Activated naive CD8-positive, alpha-beta T cell treated with anti-CD3 and anti-CD28 coated beads, Interleukin-2, amount 10 ng/mL, durations not matched to agents 7 days and 5 days (primary cell): ENCODE data around the gene GRK5. TPM values are rescaled to one million over a fixed set of nuclear protein-coding genes. Genes with fewer than 3 reads are reported as not detected.

Experiments
- ATAC-seq: fragments of 150-1000 bp; cut with Tn5 transposase; one replicate; pipeline ENCODE4 v1.10.0; 2021; ENCODE audit warnings: low read depth, moderate library complexity
- POLR2A ChIA-PET: fragments of 350-600 bp; sonication (Branson Sonifier 250); formaldehyde crosslinking; loops from one replicate; lab custom pipeline; 2021; ENCODE audit warnings: antibody characterized with exemption; lab: Charles Lee
- DNase-seq: peaks from one replicate; pipeline ENCODE4 v3.0.0; 2021
- H3K27ac Mint-ChIP-seq: one replicate; pipeline ENCODE4 v1.8.0; 2022; ENCODE audit warnings: mild to moderate bottlenecking, mixed read lengths
- H3K27me3 Mint-ChIP-seq: one replicate; pipeline ENCODE4 v1.8.0; 2022; ENCODE audit warnings: mild to moderate bottlenecking, moderate library complexity, mixed read lengths
- H3K36me3 Mint-ChIP-seq: one replicate; pipeline ENCODE4 v1.8.0; 2021; ENCODE audit warnings: mild to moderate bottlenecking, mixed read lengths
- H3K4me1 Mint-ChIP-seq: one replicate; pipeline ENCODE4 v1.8.0; 2021; ENCODE audit warnings: mixed read lengths
- H3K4me3 Mint-ChIP-seq: one replicate; pipeline ENCODE4 v1.8.0; 2022; ENCODE audit warnings: mild to moderate bottlenecking, moderate library complexity, mixed read lengths
- H3K9me3 Mint-ChIP-seq: one replicate; pipeline ENCODE4 v1.8.0; 2021; ENCODE audit warnings: mixed read lengths
- total RNA-seq, 2 experiments: library from RNA; stranded (reverse); gene quantifications; one replicate each; pipeline ENCODE4 v1.2.3, GENCODE V29; 2021

The GRK5 gene
- total RNA-seq, 2 experiments from 2014 or later, result 19.6 to 21.8 TPM

DNA sequence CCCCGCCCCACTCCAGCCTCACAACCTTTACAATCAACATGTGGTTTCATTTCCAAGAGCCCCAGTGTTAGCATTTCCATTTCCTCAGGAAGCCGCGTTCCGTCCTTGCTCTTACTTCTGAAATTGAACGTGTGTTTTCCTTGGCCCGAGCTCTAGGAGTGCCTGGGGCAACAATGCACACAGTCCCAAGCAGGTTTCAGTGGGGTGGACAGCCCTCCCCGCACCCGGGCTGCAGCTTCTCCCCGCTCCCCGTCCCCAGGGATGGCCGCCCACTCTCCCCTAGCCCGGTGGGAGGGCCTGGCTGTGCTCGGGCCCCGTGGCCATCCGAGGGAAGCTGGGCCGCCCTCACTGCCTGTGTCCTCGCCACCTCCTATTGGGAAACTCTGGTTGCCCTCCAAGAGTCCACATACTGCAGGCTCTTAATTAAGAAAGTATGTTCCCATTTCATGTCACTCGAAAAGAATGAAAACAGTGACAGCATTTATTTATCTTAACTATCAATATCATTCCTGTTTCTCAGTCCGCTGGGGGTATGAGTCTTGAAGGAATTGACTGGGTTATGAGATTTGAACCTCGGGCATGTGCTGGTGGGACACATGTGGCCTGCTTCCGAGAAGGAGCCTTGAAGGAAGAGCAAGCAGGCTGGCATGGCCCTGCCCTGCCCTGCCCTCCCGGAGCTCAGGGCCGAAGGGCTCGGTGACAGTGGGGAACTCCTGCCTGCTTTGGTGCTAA, 163.8 kb downstream of the GRK5 start:
- DNase-seq (no peak), ATAC-seq (no peak)
- peaks cover 11% of the 10 kb centered on the region for H3K4me1 Mint-ChIP-seq
- no peaks in the 10 kb centered on the region for H3K9me3 Mint-ChIP-seq
- no peaks in the 10 kb centered on the region for H3K27me3 Mint-ChIP-seq
- H3K27ac Mint-ChIP-seq, result no peak overlapping the region
- H3K36me3 Mint-ChIP-seq, result peaks cover 1% of the 10 kb centered on the region
- H3K4me3 Mint-ChIP-seq, result no peak overlapping the region
- POLR2A ChIA-PET, result no interaction called here

DNA sequence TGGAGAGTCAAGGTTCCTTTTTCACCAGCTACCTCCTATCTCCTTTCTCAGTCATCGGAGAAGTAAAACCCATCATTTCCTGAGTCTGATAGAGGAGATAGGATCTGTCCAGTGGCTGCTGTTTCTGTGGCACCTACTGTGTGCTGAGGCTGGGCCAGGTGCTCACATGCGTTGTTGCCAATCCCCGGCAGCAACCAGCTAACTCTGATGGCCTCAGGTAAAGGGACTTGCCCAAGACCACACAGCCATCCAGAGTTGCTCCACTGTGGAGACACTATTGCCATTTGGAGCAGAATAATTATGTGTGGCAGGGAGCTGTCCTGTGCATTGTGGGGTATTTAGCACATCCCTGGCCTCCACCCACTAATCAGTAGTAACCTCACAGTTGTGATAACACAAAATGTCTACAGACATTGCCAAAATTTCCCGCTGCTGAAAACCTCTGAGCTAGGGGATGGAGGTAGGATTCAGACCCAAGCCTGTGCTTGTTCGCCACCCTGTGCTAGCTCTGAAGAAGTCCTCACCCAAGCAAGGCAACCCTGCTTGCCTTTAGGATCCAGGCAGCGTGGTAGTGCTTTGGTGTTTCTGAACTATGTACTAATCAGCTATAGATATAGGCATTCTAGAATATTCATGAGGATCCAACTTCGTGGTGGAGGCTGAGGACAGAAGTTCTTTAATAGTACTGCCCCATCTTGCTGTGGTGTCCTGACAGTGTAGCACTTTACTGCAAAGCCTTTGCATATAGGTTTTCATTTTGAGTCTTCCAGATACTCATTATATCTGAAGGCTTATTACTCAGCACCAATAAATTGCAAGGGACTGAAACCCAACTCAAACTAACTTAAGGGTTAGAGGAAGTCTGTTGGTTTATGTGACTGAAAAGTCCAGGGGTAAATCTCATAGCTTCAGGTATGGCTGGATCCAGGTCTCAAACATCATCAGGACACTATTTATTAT, 164.6 kb downstream of the GRK5 start:
- Mint-ChIP-seq H3K4me1 (peaks cover 11% of the 10 kb centered on the region), H3K36me3 (peaks cover 1% of the 10 kb centered on the region), H3K4me3 (no peak overlapping the region), H3K27ac (no peak overlapping the region), H3K27me3 (no peaks in the 10 kb centered on the region), H3K9me3 (no peaks in the 10 kb centered on the region)
- POLR2A ChIA-PET, result no interaction called here
- ATAC-seq (no peak), DNase-seq (no peak)

DNA sequence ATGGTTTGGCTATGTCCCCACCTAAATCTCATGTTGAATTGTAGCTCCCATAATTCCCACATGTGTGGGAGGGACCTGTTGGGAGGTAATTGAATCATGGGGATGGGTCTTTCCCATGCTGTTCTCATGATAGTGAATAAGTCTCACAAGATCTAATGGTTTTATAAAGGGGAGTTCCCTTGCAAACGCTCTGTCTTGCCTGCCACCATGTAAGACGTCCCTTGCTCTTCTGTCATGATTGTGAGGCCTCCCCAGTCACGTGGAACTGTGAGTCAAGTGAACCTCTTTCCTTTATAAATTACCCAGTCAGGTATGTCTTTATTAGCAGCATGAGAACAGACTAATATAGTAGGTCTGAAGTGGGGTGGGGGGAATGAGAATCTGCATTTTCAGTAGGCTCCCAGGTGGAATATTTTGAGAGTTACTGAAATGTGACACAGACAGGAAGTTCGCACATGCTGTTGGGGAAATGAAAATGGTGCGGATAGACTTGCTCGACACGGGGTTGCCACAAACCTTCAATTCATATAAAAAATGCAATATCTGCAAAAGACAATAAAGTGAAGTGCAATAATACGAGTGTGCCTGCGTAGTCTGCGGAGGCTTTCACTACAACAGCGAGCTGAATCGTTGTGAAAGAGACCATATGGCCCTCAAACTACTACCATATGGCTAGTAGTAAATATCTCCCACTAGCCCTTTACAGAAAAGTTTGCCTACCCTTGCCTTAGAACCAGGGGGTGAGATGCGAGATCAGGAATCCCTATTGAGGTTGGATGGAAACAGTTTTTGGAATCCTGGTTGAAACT, 166.1 kb downstream of the GRK5 start:
- Mint-ChIP-seq H3K27ac (no peak overlapping the region), H3K36me3 (peaks cover 1% of the 10 kb centered on the region), H3K27me3 (no peaks in the 10 kb centered on the region), H3K4me1 (peaks cover 11% of the 10 kb centered on the region), H3K9me3 (no peaks in the 10 kb centered on the region), H3K4me3 (no peak overlapping the region)
- ATAC-seq (no peak), DNase-seq (no peak)
- POLR2A ChIA-PET, result no interaction called here

DNA sequence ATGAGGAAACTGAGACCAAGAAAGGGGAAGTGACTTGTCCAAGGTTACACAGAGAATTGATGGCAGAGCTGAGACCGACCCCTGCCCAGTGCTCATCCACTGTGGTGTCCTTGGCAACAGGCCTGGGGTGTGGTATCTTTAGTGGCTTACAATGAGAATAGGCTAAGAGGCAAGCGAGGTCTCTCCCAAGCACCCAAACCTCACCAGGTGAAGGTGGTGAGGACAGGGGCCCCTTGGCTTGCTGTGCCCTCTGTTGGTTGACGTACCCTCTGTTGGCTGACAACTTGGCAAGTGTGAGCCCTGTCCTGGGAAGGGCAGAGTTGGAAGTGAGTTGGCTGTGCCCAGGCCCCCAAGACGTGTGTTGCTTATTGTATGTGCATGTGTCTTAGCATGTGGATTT, 166.9 kb downstream of the GRK5 start:
- peaks cover 1% of the 10 kb centered on the region for H3K36me3 Mint-ChIP-seq
- no peak for DNase-seq
- ATAC-seq, result no peak
- no peak overlapping the region for H3K4me3 Mint-ChIP-seq
- no peaks in the 10 kb centered on the region for H3K9me3 Mint-ChIP-seq
- H3K27me3 Mint-ChIP-seq, result no peaks in the 10 kb centered on the region
- H3K4me1 Mint-ChIP-seq, result peaks cover 11% of the 10 kb centered on the region
- POLR2A ChIA-PET, result no interaction called here
- H3K27ac Mint-ChIP-seq, result no peak overlapping the region

DNA sequence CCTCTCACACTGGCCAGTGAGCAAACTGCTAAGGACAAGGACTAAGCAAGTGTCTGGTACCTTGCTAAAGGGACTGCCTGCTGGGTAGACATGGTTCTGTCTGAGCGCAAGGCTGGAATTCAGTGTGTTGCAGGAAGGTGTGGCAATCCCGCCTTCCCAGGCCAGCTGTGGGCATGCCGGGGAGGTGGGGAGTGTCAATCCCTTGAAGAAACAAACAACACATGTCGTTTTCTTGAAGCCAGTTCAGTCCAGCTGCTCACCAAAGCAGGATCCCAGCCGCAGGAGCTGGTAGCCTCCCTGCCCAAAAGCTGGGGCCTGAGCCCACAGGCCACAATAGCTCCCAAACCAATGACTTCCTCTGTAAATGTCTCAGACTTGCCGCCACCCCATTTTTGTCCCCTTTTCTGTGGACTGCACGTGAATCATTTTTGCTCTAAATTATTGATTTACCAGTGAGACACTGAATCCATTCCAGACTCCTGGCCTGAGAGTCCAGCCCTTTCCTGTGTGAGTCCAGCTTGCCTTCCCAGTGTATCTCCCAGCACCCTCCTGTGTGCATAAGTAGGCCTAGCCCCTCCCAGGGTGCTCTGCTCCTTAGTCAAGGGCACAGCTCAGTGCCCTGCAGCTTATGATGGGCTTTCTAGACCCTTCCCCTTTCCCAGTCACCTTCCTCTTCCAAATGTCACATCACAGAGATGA, 168.4 kb downstream of the GRK5 start:
- no peaks in the 10 kb centered on the region for H3K9me3 Mint-ChIP-seq
- no peaks in the 10 kb centered on the region for H3K27me3 Mint-ChIP-seq
- DNase-seq, result no peak
- no peak overlapping the region for H3K4me3 Mint-ChIP-seq
- H3K36me3 Mint-ChIP-seq, result peaks cover 5% of the 10 kb centered on the region
- no peak overlapping the region for H3K27ac Mint-ChIP-seq
- POLR2A ChIA-PET, result interaction anchor here (0.6 kb wide), 1 partner anchor 72 kb away, joined by 4 read pairs; no protein-coding TSS in a partner anchor
- ATAC-seq, result no peak
- H3K4me1 Mint-ChIP-seq, result peaks cover 4% of the 10 kb centered on the region

DNA sequence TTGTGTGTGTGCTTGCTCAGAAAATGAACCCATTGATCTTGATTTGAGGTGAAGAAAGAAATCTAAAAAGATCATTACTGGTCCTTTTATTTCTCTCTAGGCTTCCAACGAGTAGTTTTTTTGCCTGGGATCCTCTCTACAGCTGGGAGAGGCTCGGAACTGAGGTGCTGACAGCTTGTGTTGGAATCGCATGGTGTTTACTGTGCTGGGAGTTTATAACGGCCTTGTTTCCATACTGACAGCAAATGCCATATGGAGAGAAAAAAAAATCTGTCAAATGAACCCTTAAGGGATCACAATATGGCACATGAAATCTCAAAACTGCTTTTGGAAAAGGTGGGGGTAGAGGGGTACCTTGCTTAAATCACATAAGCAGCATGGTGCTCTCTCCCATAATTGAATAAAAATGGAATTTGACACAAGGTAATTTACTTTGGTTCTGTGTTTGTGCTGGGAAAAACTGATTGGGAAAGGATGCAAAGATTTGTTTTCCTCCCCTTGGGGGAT, 170.1 kb downstream of the GRK5 start:
- peaks cover 4% of the 10 kb centered on the region for H3K4me1 Mint-ChIP-seq
- no peak for DNase-seq
- no peak for ATAC-seq
- no peaks in the 10 kb centered on the region for H3K27me3 Mint-ChIP-seq
- H3K36me3 Mint-ChIP-seq, result peaks cover 10% of the 10 kb centered on the region
- POLR2A ChIA-PET, result no interaction called here
- H3K4me3 Mint-ChIP-seq, result no peak overlapping the region
- H3K27ac Mint-ChIP-seq, result no peak overlapping the region
- no peaks in the 10 kb centered on the region for H3K9me3 Mint-ChIP-seq

DNA sequence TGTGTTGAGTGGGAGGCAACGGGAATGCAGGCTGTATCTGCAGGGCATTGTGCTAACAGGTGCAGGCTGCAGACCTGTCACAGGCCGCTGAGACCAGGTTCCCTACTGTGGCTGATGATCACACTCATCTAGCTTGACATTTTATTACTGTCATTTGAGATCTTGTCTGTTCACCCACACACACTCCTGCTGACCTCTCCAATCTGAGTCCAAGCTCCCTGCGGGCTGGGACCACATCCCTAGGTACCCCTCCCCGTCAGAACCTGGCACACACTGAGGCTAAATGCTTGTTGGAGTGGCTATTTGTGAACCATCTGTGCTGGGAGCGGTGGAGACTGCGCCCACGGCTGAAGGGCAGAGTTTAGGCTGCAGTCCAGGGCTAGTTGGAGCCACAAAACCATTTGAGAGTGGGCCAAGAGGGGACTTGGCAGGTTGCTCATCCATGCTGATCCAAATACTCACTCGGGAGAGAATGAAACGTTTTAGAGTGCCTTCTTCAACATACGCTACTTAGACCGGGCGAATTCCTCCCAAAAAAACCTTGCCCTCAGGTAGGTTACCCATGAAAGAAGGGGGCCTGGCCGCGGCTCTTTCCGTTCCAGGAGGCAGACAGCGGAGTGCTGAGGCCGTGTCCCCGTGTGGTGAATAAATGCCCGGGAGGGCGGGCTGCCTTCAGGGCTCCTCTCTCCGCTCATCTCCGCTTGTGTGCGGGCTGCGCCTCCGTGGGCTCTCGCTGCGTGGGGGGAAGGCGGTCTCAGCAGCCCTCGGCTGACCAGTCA, 170.8 kb downstream of the GRK5 start:
- ATAC-seq, result no peak
- Mint-ChIP-seq H3K4me1 (peaks cover 5% of the 10 kb centered on the region), H3K27me3 (no peaks in the 10 kb centered on the region), H3K36me3 (peaks cover 16% of the 10 kb centered on the region), H3K9me3 (no peaks in the 10 kb centered on the region), H3K27ac (no peak overlapping the region), H3K4me3 (no peak overlapping the region)
- POLR2A ChIA-PET, result no interaction called here
- no peak for DNase-seq

DNA sequence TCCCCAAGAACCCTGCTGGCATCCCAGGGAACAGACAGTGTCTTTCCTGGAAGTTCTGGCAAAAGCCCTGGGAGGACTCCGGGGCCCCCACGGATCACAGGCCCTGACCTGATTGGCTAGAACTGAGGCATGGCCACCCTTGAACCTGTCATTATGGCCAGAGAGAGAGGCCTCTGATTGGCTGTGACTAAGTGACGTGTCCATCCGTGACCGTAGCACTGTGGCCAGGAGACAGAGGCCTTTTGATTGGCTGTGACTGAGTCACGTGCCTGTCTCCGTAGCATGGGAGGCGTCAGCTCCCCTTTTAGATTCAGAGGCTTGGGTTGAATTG, 171.3 kb downstream of the GRK5 start:
- ATAC-seq (no peak), DNase-seq (no peak)
- H3K36me3 Mint-ChIP-seq, result peaks cover 21% of the 10 kb centered on the region
- no peak overlapping the region for H3K4me3 Mint-ChIP-seq
- H3K9me3 Mint-ChIP-seq, result no peaks in the 10 kb centered on the region
- H3K27ac Mint-ChIP-seq, result no peak overlapping the region
- POLR2A ChIA-PET, result no interaction called here
- H3K27me3 Mint-ChIP-seq, result no peaks in the 10 kb centered on the region
- H3K4me1 Mint-ChIP-seq, result peaks cover 10% of the 10 kb centered on the region

DNA sequence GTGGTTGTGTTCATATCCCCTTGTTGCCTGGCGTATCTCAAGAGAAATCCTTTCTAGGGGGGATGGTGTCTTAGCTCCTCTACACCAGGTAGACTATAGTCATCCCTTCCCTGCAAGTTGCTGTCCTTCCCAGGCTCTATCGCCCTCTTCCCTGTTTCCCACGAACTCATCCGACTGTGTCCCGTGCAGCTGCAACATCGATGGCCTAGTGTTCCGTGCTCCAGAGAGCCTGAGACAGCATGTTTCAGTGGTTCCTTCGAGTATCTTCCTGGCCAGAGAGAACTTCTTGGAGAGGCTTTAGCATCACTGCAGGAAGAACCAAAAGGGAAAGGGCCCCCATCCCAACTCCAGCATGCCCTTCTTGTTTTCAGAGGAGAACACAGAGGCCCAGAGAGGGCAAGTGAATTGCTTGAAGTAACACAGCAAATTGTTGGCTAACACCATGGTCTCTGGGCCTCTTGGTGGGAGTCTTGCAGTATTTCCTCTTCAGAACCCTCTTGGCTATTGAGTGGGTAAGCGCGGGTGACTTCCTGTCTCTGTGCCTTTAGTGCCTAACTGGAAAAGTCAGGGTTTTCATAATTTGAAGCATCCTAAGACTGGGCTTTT, 172.2 kb downstream of the GRK5 start:
- POLR2A ChIA-PET, result no interaction called here
- Mint-ChIP-seq H3K9me3 (no peaks in the 10 kb centered on the region), H3K4me1 (peaks cover 18% of the 10 kb centered on the region), H3K27ac (no peak overlapping the region), H3K36me3 (peaks cover 28% of the 10 kb centered on the region), H3K4me3 (no peak overlapping the region), H3K27me3 (no peaks in the 10 kb centered on the region)
- DNase-seq (no peak), ATAC-seq (no peak)

DNA sequence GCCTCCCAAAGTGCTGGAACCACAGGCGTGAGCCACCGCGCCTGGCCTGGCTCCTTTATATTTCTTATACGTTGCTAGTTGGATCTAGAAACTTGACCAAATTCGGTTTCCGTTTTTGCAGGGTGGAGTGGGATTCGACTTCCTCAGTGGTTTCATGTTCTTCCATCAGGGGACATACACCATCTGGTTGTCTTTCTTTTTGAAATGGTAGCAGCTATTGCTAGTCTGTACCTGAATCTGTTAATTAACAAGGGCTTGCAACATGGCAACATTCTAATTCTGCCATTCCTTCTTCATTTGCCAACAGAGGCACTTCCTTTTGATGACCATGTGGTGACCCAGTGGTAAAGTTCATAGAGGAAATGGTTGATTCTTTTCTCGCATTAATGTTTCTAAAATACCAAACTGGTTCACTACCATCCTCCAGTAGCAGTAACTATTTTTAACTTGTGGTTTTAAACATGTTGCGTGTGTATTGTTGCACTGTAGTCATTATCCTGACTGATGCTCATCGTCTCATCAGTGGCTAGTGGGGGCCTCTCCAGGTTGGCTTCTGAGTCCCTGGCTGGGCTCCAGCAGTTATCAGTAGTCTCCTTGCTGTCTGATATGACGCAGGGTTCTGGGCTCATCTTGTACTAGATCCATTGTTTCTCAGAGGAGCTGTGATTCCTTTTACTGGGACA, 175.9 kb downstream of the GRK5 start:
- Mint-ChIP-seq H3K27me3 (no peaks in the 10 kb centered on the region), H3K9me3 (no peaks in the 10 kb centered on the region), H3K4me1 (peaks cover 18% of the 10 kb centered on the region), H3K27ac (peak overlapping the region; percentile 35), H3K36me3 (peaks cover 44% of the 10 kb centered on the region), H3K4me3 (no peak overlapping the region)
- DNase-seq (no peak), ATAC-seq (peak; percentile 36)
- POLR2A ChIA-PET, result no interaction called here

DNA sequence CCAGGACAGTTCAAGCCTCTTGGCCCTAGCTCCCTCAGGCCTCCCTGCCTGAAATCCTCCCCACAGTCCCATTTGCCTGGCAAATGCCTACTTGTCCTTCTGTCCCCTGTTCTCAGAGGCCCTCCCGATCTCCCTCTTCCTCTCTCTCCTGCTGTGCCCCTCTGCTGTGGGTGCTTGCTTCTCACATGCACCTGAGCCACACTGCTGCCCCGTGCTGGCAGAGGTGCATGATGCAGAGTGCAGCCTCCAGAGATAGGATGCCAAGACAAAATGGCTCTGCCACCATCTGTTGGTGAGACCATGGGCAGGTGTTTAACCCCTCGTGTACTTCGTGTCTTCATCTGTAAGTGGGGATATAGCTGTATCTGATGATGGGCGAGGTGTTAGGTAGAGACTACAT, 176.8 kb downstream of the GRK5 start:
- DNase-seq, result no peak
- peak overlapping the region; percentile 73 for H3K27ac Mint-ChIP-seq
- H3K4me3 Mint-ChIP-seq, result peak overlapping the region; percentile 7
- POLR2A ChIA-PET, result no interaction called here
- no peaks in the 10 kb centered on the region for H3K27me3 Mint-ChIP-seq
- peaks cover 18% of the 10 kb centered on the region for H3K4me1 Mint-ChIP-seq
- ATAC-seq, result no peak
- H3K9me3 Mint-ChIP-seq, result no peaks in the 10 kb centered on the region
- peaks cover 44% of the 10 kb centered on the region for H3K36me3 Mint-ChIP-seq
